ENCODE data around the gene ARHGAP42. TPM values are rescaled to one million over a fixed set of nuclear protein-coding genes. Genes with fewer than 3 reads are reported as not detected.

The ARHGAP42 gene
- total and polyA plus RNA-seq, 2 experiments from 2014 or later = 0.74 to 2.7 TPM

- Histone ChIP-seq H3K9me3 (ENCODE audit: low read depth) (no peaks in the 10 kb centered on the region), H3K4me2 (ENCODE audit: unreplicated experiment) (peak overlapping the region; percentile 58), H2AFZ (no peak overlapping the region), H3K27me3 (replicated peaks; ENCODE audit: insufficient read depth) (no peaks in the 10 kb centered on the region), H3F3A (ENCODE audit: insufficient read depth) (peaks cover 13% of the 10 kb centered on the region; the same call in 1 of the 2 replicates), H3K9me2 (ENCODE audit: insufficient read depth) (no peaks in the 10 kb centered on the region), H3K9ac (no peak overlapping the region), H3K27ac (no peak overlapping the region), H4K20me1 (ENCODE audit: insufficient read depth) (no peaks in the 10 kb centered on the region), H3K36me3 (ENCODE audit: low read depth) (no peaks in the 10 kb centered on the region), H3K79me2 (ENCODE audit: insufficient read depth) (no peaks in the 10 kb centered on the region), H3K4me1 (ENCODE audit: insufficient read depth) (peaks cover 26% of the 10 kb centered on the region), H3K4me3 (no peak overlapping the region)
- peak; percentile 69 for DNase-seq
- WGBS, 2 experiments (ENCODE audit: low coverage in 1 of 2, low lambda C conversion rate in 2 of 2, missing lambda C conversion rate in 2 of 2) = 35 to 39% methylated on average over 5 of the region's 5 CpGs
- TF ChIP-seq EZH2 (IDR thresholded peaks at IDR 0.05; ENCODE audit: insufficient read depth, poor library complexity, severe bottlenecking) = no peak
- TF ChIP-seq EZH2phosphoT487 (IDR thresholded peaks at IDR 0.05; ENCODE audit: insufficient read depth, low read depth) = no peak
- in situ Hi-C loops (cut with MboI) = loop anchor here (5.0 kb wide), 2 partner anchors 253 to 353 kb away; no protein-coding TSS in a partner anchor
Measured at GRCh38 chr11:100930185-100930778, 243.2 kb downstream of the ARHGAP42 start.

- WGBS, 2 experiments (ENCODE audit: low coverage in 1 of 2, low lambda C conversion rate in 2 of 2, missing lambda C conversion rate in 2 of 2) = 28 to 32% methylated on average over 3 of the region's 3 CpGs
- peaks cover 21% of the 10 kb centered on the region for H3K4me1 ChIP-seq (ENCODE audit: insufficient read depth)
- no peak overlapping the region for H3K27ac ChIP-seq
- no peak for TF ChIP-seq EZH2phosphoT487 (IDR thresholded peaks at IDR 0.05; ENCODE audit: insufficient read depth, low read depth)
- no peaks in the 10 kb centered on the region for H3K36me3 ChIP-seq (ENCODE audit: low read depth)
- H3K4me3 ChIP-seq = no peak overlapping the region
- in situ Hi-C loops (cut with MboI) = loop anchor here (5.0 kb wide), 2 partner anchors 255 to 355 kb away; no protein-coding TSS in a partner anchor
- H3K4me2 ChIP-seq (ENCODE audit: unreplicated experiment) = no peak overlapping the region
- peaks cover 13% of the 10 kb centered on the region; the same call in 1 of the 2 replicates for H3F3A ChIP-seq (ENCODE audit: insufficient read depth)
- H3K79me2 ChIP-seq (ENCODE audit: insufficient read depth) = no peaks in the 10 kb centered on the region
- no peak overlapping the region for H3K9ac ChIP-seq
- H4K20me1 ChIP-seq (ENCODE audit: insufficient read depth) = no peaks in the 10 kb centered on the region
- no peak overlapping the region for H2AFZ ChIP-seq
- H3K27me3 ChIP-seq (replicated peaks; ENCODE audit: insufficient read depth) = no peaks in the 10 kb centered on the region
- no peaks in the 10 kb centered on the region for H3K9me2 ChIP-seq (ENCODE audit: insufficient read depth)
- H3K9me3 ChIP-seq (ENCODE audit: low read depth) = no peaks in the 10 kb centered on the region
- DNase-seq = peak; percentile 58
Measured at GRCh38 chr11:100932474-100933100, 245.5 kb downstream of the ARHGAP42 start.

GRCh38 chr11:100936781-100937180 lies 249.7 kb downstream of the ARHGAP42 start:
- in situ Hi-C loops (cut with MboI) = no loop called here
- Histone ChIP-seq H3K4me2 (ENCODE audit: unreplicated experiment) (no peak overlapping the region), H3K9me2 (ENCODE audit: insufficient read depth) (no peaks in the 10 kb centered on the region), H3K9me3 (ENCODE audit: low read depth) (no peaks in the 10 kb centered on the region), H3F3A (ENCODE audit: insufficient read depth) (no peaks in the 10 kb centered on the region), H3K79me2 (ENCODE audit: insufficient read depth) (no peaks in the 10 kb centered on the region), H3K9ac (no peak overlapping the region), H2AFZ (no peak overlapping the region), H3K27ac (no peak overlapping the region), H3K36me3 (ENCODE audit: low read depth) (no peaks in the 10 kb centered on the region), H3K4me3 (no peak overlapping the region), H4K20me1 (ENCODE audit: insufficient read depth) (no peaks in the 10 kb centered on the region), H3K4me1 (ENCODE audit: insufficient read depth) (no peaks in the 10 kb centered on the region), H3K27me3 (replicated peaks; ENCODE audit: insufficient read depth) (no peaks in the 10 kb centered on the region)
- 70 to 72% methylated on average over 6 of the region's 6 CpGs for WGBS, 2 experiments (ENCODE audit: low coverage in 1 of 2, low lambda C conversion rate in 2 of 2, missing lambda C conversion rate in 2 of 2)
- no peak for TF ChIP-seq EZH2phosphoT487 (IDR thresholded peaks at IDR 0.05; ENCODE audit: insufficient read depth, low read depth)
- TF ChIP-seq EZH2 (IDR thresholded peaks at IDR 0.05; ENCODE audit: insufficient read depth, poor library complexity, severe bottlenecking) = no peak
- DNase-seq = no peak

- Histone ChIP-seq H4K20me1 (ENCODE audit: insufficient read depth) (no peaks in the 10 kb centered on the region), H3K79me2 (ENCODE audit: insufficient read depth) (no peaks in the 10 kb centered on the region), H3K4me3 (no peak overlapping the region), H2AFZ (no peak overlapping the region), H3K36me3 (ENCODE audit: low read depth) (no peaks in the 10 kb centered on the region), H3K4me1 (ENCODE audit: insufficient read depth) (no peaks in the 10 kb centered on the region), H3K27me3 (replicated peaks; ENCODE audit: insufficient read depth) (no peaks in the 10 kb centered on the region), H3K9me2 (ENCODE audit: insufficient read depth) (no peaks in the 10 kb centered on the region), H3K27ac (no peak overlapping the region), H3K9me3 (ENCODE audit: low read depth) (no peaks in the 10 kb centered on the region), H3F3A (ENCODE audit: insufficient read depth) (no peaks in the 10 kb centered on the region), H3K4me2 (ENCODE audit: unreplicated experiment) (no peak overlapping the region), H3K9ac (no peak overlapping the region)
- in situ Hi-C loops (cut with MboI) = no loop called here
- 26 to 30% methylated on average over 5 of the region's 5 CpGs for WGBS, 2 experiments (ENCODE audit: low coverage in 1 of 2, low lambda C conversion rate in 2 of 2, missing lambda C conversion rate in 2 of 2)
- no peak for DNase-seq
- TF ChIP-seq EZH2 (IDR thresholded peaks at IDR 0.05; ENCODE audit: insufficient read depth, poor library complexity, severe bottlenecking) = no peak
Measured at GRCh38 chr11:100939571-100939970, 252.5 kb downstream of the ARHGAP42 start.
